K562 (cell line): ENCODE measurements around the gene ZNF503. TPM values are rescaled to one million over a fixed set of nuclear protein-coding genes. Genes with fewer than 3 reads are reported as not detected.

ENCODE experiments used
- ATAC-seq: fragments of 200-7000 bp; cut with Tn5 transposase; 3 replicates; pipeline ENCODE4 v1.9.1; 2020; ENCODE audit warnings: moderate library complexity
- BruUV-seq: library from RNA; stranded (reverse); fragments of 400-500 nt; replicated peaks from 2 replicates; lab custom pipeline; 2021; lab: Mats Ljungman, UMichigan
- CTCF ChIA-PET: fragments of 300-600 bp; formaldehyde crosslinking; extraction: SDS; loops from one replicate; lab custom pipeline; 2021; ENCODE audit warnings: low intra/inter-chr PET ratio; lab: Yijun Ruan, JAX
- POLR2A ChIA-PET: fragments of 300-600, 350-650 bp; sonication (Branson Sonifier 250); formaldehyde crosslinking; extraction: SDS; loops from one replicate; lab custom pipeline; 2021; ENCODE audit warnings: antibody characterized with exemption, inconsistent platforms; lab: Yijun Ruan, JAX
- DNase-seq, 4 experiments: peaks; one replicate each; pipeline versions ENCODE4 v3.0.0 to v3.0.0-alpha.2; 2011 to 2018; ENCODE audit warnings: low spot score in 3 of 4, mixed read lengths in 3 of 4; ENCODE audit errors: extremely low read depth in 1 of 4
- FAIRE-seq: peaks from 2 replicates; lab custom pipeline; 2011; peaks lifted over from hg19 to GRCh38; lab: Jason Lieb, UNC
- H2AFZ ChIP-seq: 2 replicates; pipeline ENCODE4 v1.6.0; 2011; ENCODE audit warnings: low read depth, low read length, control low read depth, inconsistent platforms
- H3K27ac ChIP-seq: fragments of 200-600 bp; 3 replicates; pipeline ENCODE4 v1.8.0; 2011; ENCODE audit warnings: low read depth, mild to moderate bottlenecking, control low read depth, inconsistent platforms, low read length, moderate library complexity, mixed read lengths; ENCODE audit errors: extremely low read depth
- H3K27me3 ChIP-seq, 2 experiments: fragments of 300-600 bp in 1 of 2; 2 replicates in 1 of 2; 3 replicates in 1 of 2; pipeline versions ENCODE4 v1.6.0 to v1.8.0; 2011; ENCODE audit warnings: inconsistent platforms in 2 of 2, low read length in 2 of 2, mild to moderate bottlenecking in 1 of 2, mixed read lengths in 1 of 2, moderate library complexity in 1 of 2; ENCODE audit not compliant: control insufficient read depth in 2 of 2, insufficient read depth in 2 of 2
- H3K36me3 ChIP-seq: fragments of 300-600 bp; 3 replicates; pipeline ENCODE4 v1.8.0; 2011; ENCODE audit warnings: mild to moderate bottlenecking, low read length, inconsistent platforms; ENCODE audit not compliant: control insufficient read depth, insufficient read depth
- H3K4me1 ChIP-seq, 2 experiments: fragments of 200-600 bp in 1 of 2; replicated peaks in 1 of 2; 2 replicates in 1 of 2; 3 replicates in 1 of 2; pipeline versions ENCODE4 v1.5.1 to v1.8.0; 2011; ENCODE audit warnings: inconsistent platforms in 2 of 2, low read length in 2 of 2, mild to moderate bottlenecking in 1 of 2, mixed read lengths in 1 of 2, moderate library complexity in 1 of 2; ENCODE audit not compliant: control insufficient read depth in 2 of 2, insufficient read depth in 2 of 2
- H3K4me2 ChIP-seq: 2 replicates; pipeline ENCODE4 v1.6.1; 2011; ENCODE audit warnings: low read length, control low read depth, inconsistent platforms, mixed read lengths; ENCODE audit not compliant: insufficient read depth
- H3K4me3 ChIP-seq: fragments of 200-600 bp; sonication (generic), shearing (Covaris generic); 2 replicates; pipeline ENCODE4 v1.5.1; 2016; ENCODE audit warnings: control low read depth, inconsistent platforms
- H3K79me2 ChIP-seq: fragments of 200-600 bp; 3 replicates; pipeline ENCODE4 v1.8.0; 2011; ENCODE audit warnings: low read length, inconsistent platforms; ENCODE audit not compliant: control insufficient read depth, insufficient read depth
- H3K9ac ChIP-seq, 2 experiments: 2 replicates each; pipeline versions ENCODE4 v1.6.0 to v1.6.1; 2011; ENCODE audit warnings: low read depth in 2 of 2, low read length in 2 of 2, control low read depth in 1 of 2, inconsistent platforms in 1 of 2, mild to moderate bottlenecking in 1 of 2, mixed read lengths in 1 of 2; ENCODE audit not compliant: insufficient read depth in 1 of 2
- H3K9me1 ChIP-seq: one replicate; pipeline ENCODE4 v1.6.0; 2011; ENCODE audit warnings: inconsistent platforms, mild to moderate bottlenecking, low read length, moderate library complexity; ENCODE audit not compliant: control insufficient read depth, insufficient read depth
- H3K9me3 ChIP-seq: replicated peaks from 2 replicates; pipeline ENCODE4 v1.5.1; 2011; ENCODE audit warnings: low read depth, low read length, inconsistent platforms; ENCODE audit not compliant: control insufficient read depth, insufficient read depth
- H4K20me1 ChIP-seq: replicated peaks from 2 replicates; pipeline ENCODE4 v1.6.1; 2011; ENCODE audit warnings: low read length, inconsistent platforms, mixed read lengths; ENCODE audit not compliant: control insufficient read depth, insufficient read depth
- CBX5 ChIP-seq: IDR thresholded peaks from 2 replicates; pipeline ENCODE4 v1.6.1; 2014; ENCODE audit warnings: low read depth, borderline replicate concordance
- CREB1 ChIP-seq, 2 experiments: sonication (generic) in 1 of 2; formaldehyde crosslinking in 1 of 2; IDR thresholded peaks; 2 replicates each; pipeline versions ENCODE4 v1.6.1 to v1.8.0; 2012 to 2022; ENCODE audit warnings: inconsistent platforms in 1 of 2, mild to moderate bottlenecking in 1 of 2, missing genetic modification reagents in 1 of 2, moderate library complexity in 1 of 2
- NEUROD1 ChIP-seq: fragments of 150-350 bp; IDR thresholded peaks from 2 replicates; pipeline ENCODE4 v1.6.1; 2014; ENCODE audit warnings: borderline replicate concordance, low read length, low read depth; ENCODE audit not compliant: partially characterized antibody
- ZKSCAN1 ChIP-seq: fragments of 150-350 bp; IDR thresholded peaks from 2 replicates; pipeline ENCODE4 v1.6.1; 2016; ENCODE audit warnings: low read depth, low read length
- ZNF444 ChIP-seq: fragments of 250-450 bp; sonication (Bioruptor Pico); IDR thresholded peaks from 2 replicates; pipeline ENCODE4 v1.4.0; 2020; ENCODE audit warnings: mild to moderate bottlenecking, moderate library complexity
- WGBS: fragments of 100-300 bp; shearing (Covaris generic); methylation state at CpG from one replicate; pipeline ENCODE4 v1.1.6; 2016; ENCODE audit warnings: low coverage, mixed read lengths; ENCODE audit not compliant: insufficient coverage; ENCODE audit errors: missing lambda C conversion rate; 5-methylcytosine and 5-hydroxymethylcytosine counted together
- in situ Hi-C: fragments of 300-500 bp; cut with MboI; formaldehyde crosslinking; loops from 4 replicates; pipeline ENCODE4 v1.15.0; 2018; ENCODE audit warnings: inconsistent platforms, mixed read lengths
- intact Hi-C: fragments of 100-400 bp; cut with micrococcal nuclease; formaldehyde crosslinking; loops from 2 replicates; pipeline ENCODE4 v1.14.2; 2022
- polyA plus RNA-seq, 8 experiments: library from polyadenylated mRNA; depleted of rRNA in 4 of 8; stranded (reverse) in 5 of 8; unstranded in 3 of 8; fragments of >200 nt; fragmentation: Nextera tagmentation in 2 of 8; fragmentation: Illumina TruSeq in 1 of 8; extraction: Ambion mirVana in 2 of 8; extraction: Trizol in 1 of 8; gene quantifications; 2 replicates each; pipeline versions ENCODE4 v1.2.1 to v1.2.3, GENCODE V29; 2011 to 2014; ENCODE audit warnings: inconsistent platforms in 1 of 8, missing spikeins in 1 of 8
- total RNA-seq, 7 experiments: library from RNA; depleted of rRNA in 6 of 7; stranded (reverse); fragments of >200 nt in 6 of 7; fragmentation: Illumina TruSeq in 2 of 7; extraction: Trizol in 2 of 7; gene quantifications; 2 replicates each; pipeline versions ENCODE4 v1.2.1 to v1.2.3, GENCODE V29; 2011 to 2021; ENCODE audit warnings: low replicate concordance in 1 of 7

Gene ZNF503
- total and polyA plus RNA-seq, 9 of the 15 experiments (the other 6 are each of a cell fraction or from before 2014, with no cell fraction given), result not detected

DNA sequence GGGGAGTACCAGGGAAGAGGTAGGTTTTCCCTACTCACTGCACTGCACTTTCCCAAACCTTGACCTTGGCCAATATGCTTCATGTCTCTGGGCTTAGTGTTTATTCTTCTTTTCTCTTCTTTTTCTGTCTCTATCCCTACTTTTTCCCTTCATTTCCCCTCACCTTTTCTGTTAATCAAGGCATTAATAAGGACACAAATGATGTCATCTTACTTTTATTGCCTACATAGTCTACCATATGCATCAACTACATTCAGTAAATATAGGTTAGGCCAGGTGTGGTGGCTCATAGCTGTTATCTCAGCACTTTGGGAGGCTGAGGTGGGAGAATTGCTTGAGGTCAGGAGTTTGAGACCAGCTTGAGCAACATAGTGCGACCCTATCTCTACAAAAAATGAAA is 13.0 kb upstream of the ZNF503 start:
- H3K9me3 ChIP-seq, result no peaks in the 10 kb centered on the region
- FAIRE-seq, result no peak
- WGBS, result 0% methylated on average over 1 of the region's 1 CpG
- no peak for DNase-seq
- H3K9ac ChIP-seq, result no peak overlapping the region
- ATAC-seq, result no peak
- no TSS peak for BruUV-seq
- ChIA-PET CTCF (no interaction called here), POLR2A (interaction anchor here (0.6 kb wide), 1 partner anchor 1160 kb away, joined by 3 read pairs; no protein-coding TSS in a partner anchor)
- no peak overlapping the region for H3K4me2 ChIP-seq
- TF ChIP-seq CREB1 (IDR thresholded peaks at IDR 0.05) (no peak), CREB1 (CRISPR knock-in tag; IDR thresholded peaks at IDR 0.05) (no peak), NEUROD1 (no peak), CBX5 (no peak), ZKSCAN1 (no peak), ZNF444 (CRISPR knock-in tag) (no peak)
- TF ChIP-seq, all 486 proteins: peak for 0
- Histone ChIP-seq H3K4me1 (peaks cover 0 to 3% of the 10 kb centered on the region in 2 experiments; a peak in 1 of 5 replicates), H3K9me1 (no peaks in the 10 kb centered on the region), H3K4me3 (no peak overlapping the region), H4K20me1 (no peaks in the 10 kb centered on the region), H3K27ac (no peak overlapping the region), H3K27me3 (peaks cover 9 to 27% of the 10 kb centered on the region in 2 experiments; a peak in 4 of 5 replicates), H3K79me2 (no peaks in the 10 kb centered on the region), H3K36me3 (no peaks in the 10 kb centered on the region), H2AFZ (no peak overlapping the region)
- intact Hi-C loops, result no loop called here
- in situ Hi-C loops, result no loop called here
